HG03571 (cell line): ENCODE measurements around the gene SCGB1A1.

Experiments
- ATAC-seq: cut with Tn5 transposase; IDR thresholded peaks from one replicate; pipeline ENCODE4 v1.9.1; 2021; ENCODE audit not compliant: unreplicated experiment

SCGB1A1 gene

GRCh38 chr11:62420882-62421281, 2.0 kb downstream of the SCGB1A1 start:
- ATAC-seq = no peak

GRCh38 chr11:62421996-62422395, 3.2 kb downstream of the SCGB1A1 start:
- no peak for ATAC-seq

- no peak for ATAC-seq
These were observed 4.2 kb downstream of the SCGB1A1 start for GRCh38 chr11:62423012-62423411.

- ATAC-seq = no peak
These were observed 8.9 kb downstream of the SCGB1A1 start for GRCh38 chr11:62427630-62428233.

GRCh38 chr11:62428871-62429560, 10.2 kb downstream of the SCGB1A1 start:
- no peak for ATAC-seq

GRCh38 chr11:62430425-62430824, 11.6 kb downstream of the SCGB1A1 start:
- no peak for ATAC-seq

GRCh38 chr11:62431171-62431901, 12.5 kb downstream of the SCGB1A1 start:
- no peak for ATAC-seq

- ATAC-seq = no peak
These were observed 13.9 kb downstream of the SCGB1A1 start for GRCh38 chr11:62432695-62433094.

- no peak for ATAC-seq
These were observed 14.5 kb downstream of the SCGB1A1 start for GRCh38 chr11:62433141-62433903.

GRCh38 chr11:62433904-62434276, 15.1 kb downstream of the SCGB1A1 start:
- no peak for ATAC-seq

GRCh38 chr11:62435846-62436660, 17.2 kb downstream of the SCGB1A1 start:
- no peak for ATAC-seq

- no peak for ATAC-seq
These were observed 18.8 kb downstream of the SCGB1A1 start for GRCh38 chr11:62437616-62438015.

- ATAC-seq = no peak
These were observed 19.8 kb downstream of the SCGB1A1 start for GRCh38 chr11:62438641-62439040.

- ATAC-seq = no peak
These were observed 21.2 kb downstream of the SCGB1A1 start for GRCh38 chr11:62439785-62440602.

GRCh38 chr11:62443390-62444235, 24.8 kb downstream of the SCGB1A1 start:
- no peak for ATAC-seq

- ATAC-seq = no peak
These were observed 25.5 kb downstream of the SCGB1A1 start for GRCh38 chr11:62444236-62444833.

- no peak for ATAC-seq
These were observed 26.0 kb downstream of the SCGB1A1 start for GRCh38 chr11:62444835-62445234.

- no peak for ATAC-seq
These were observed 26.5 kb downstream of the SCGB1A1 start for GRCh38 chr11:62445314-62445740.
